K562 (cell line): ENCODE results near the gene RTP5. TPM values are rescaled to one million over a fixed set of nuclear protein-coding genes. Genes with fewer than 3 reads are reported as not detected.

Experiments used
- ARID4B ChIP-seq: sonication (generic); formaldehyde crosslinking; IDR thresholded peaks from 2 replicates; pipeline ENCODE4 v1.8.0; 2022; ENCODE audit warnings: mild to moderate bottlenecking, missing genetic modification reagents
- DACH1 ChIP-seq: fragments of 450-650 bp; IDR thresholded peaks from 2 replicates; pipeline ENCODE4 v1.6.1; 2018; ENCODE audit not compliant: partially characterized antibody
- E2F6 ChIP-seq, 2 experiments: IDR thresholded peaks; 2 replicates each; pipeline ENCODE4 v1.6.1; 2011; ENCODE audit warnings: borderline replicate concordance in 1 of 2, control low read depth in 1 of 2, low read depth in 1 of 2, low read length in 1 of 2, mild to moderate bottlenecking in 1 of 2, mixed read lengths in 1 of 2, moderate library complexity in 1 of 2; ENCODE audit not compliant: insufficient read depth in 1 of 2, insufficient read length in 1 of 2, poor library complexity in 1 of 2, severe bottlenecking in 1 of 2; ENCODE audit errors: extremely low read depth in 1 of 2
- ELK3 ChIP-seq: fragments of 450-650 bp; formaldehyde crosslinking; IDR thresholded peaks from 2 replicates; pipeline ENCODE4 v1.4.0; 2020; ENCODE audit warnings: mild to moderate bottlenecking
- KDM4B ChIP-seq, 2 experiments: fragments of 450-650 bp in 1 of 2; sonication (generic) in 1 of 2; IDR thresholded peaks; 2 replicates each; pipeline ENCODE4 v1.6.1; 2016 to 2017; ENCODE audit warnings: borderline replicate concordance in 2 of 2, antibody characterized with exemption in 1 of 2, low read depth in 1 of 2, mild to moderate bottlenecking in 1 of 2
- PCBP1 ChIP-seq: fragments of 200-400 bp; formaldehyde crosslinking; IDR thresholded peaks from 2 replicates; pipeline ENCODE4 v1.6.1; 2018; ENCODE audit warnings: mild to moderate bottlenecking, low read depth, low read length; ENCODE audit not compliant: poor library complexity, severe bottlenecking
- XRCC3 ChIP-seq: fragments of 450-650 bp; IDR thresholded peaks from 2 replicates; pipeline ENCODE4 v1.6.1; 2017; ENCODE audit warnings: mild to moderate bottlenecking, moderate library complexity
- ZNF263 ChIP-seq: sonication (generic); formaldehyde crosslinking; IDR thresholded peaks from 2 replicates; pipeline ENCODE4 v1.8.0; 2022; ENCODE audit warnings: mild to moderate bottlenecking, missing genetic modification reagents, borderline replicate concordance
- ZNF639 ChIP-seq, 2 experiments: fragments of 200-800 bp in 1 of 2; sonication (Bioruptor generic) in 1 of 2; sonication (generic) in 1 of 2; formaldehyde crosslinking in 1 of 2; IDR thresholded peaks in 1 of 2; conservative IDR thresholded peaks in 1 of 2; 2 replicates each; pipeline versions ENCODE4 v1.5.0 to v1.6.1; 2016 to 2020; ENCODE audit warnings: missing compliant biosample characterization in 1 of 2, missing genetic modification characterization in 1 of 2, missing genetic modification reagents in 1 of 2
- polyA plus RNA-seq, 8 experiments: library from polyadenylated mRNA; depleted of rRNA in 4 of 8; stranded (reverse) in 5 of 8; unstranded in 3 of 8; fragments of >200 nt; fragmentation: Nextera tagmentation in 2 of 8; fragmentation: Illumina TruSeq in 1 of 8; extraction: Ambion mirVana in 2 of 8; extraction: Trizol in 1 of 8; gene quantifications; 2 replicates each; pipeline versions ENCODE4 v1.2.1 to v1.2.3, GENCODE V29; 2011 to 2014; ENCODE audit warnings: inconsistent platforms in 1 of 8, missing spikeins in 1 of 8
- total RNA-seq, 7 experiments: library from RNA; depleted of rRNA in 6 of 7; stranded (reverse); fragments of >200 nt in 6 of 7; fragmentation: Illumina TruSeq in 2 of 7; extraction: Trizol in 2 of 7; gene quantifications; 2 replicates each; pipeline versions ENCODE4 v1.2.1 to v1.2.3, GENCODE V29; 2011 to 2021; ENCODE audit warnings: low replicate concordance in 1 of 7
- TF ChIP-seq, protein P1 (sequence below): sonication (generic); formaldehyde crosslinking; IDR thresholded peaks from 2 replicates; pipeline ENCODE4 v1.8.1; 2023; ENCODE audit warnings: missing genetic modification reagents, mild to moderate bottlenecking, borderline replicate concordance

The RTP5 gene
- total and polyA plus RNA-seq, 9 of the 15 experiments (the other 6 are each of a cell fraction or from before 2014, with no cell fraction given) = not detected

DNA sequence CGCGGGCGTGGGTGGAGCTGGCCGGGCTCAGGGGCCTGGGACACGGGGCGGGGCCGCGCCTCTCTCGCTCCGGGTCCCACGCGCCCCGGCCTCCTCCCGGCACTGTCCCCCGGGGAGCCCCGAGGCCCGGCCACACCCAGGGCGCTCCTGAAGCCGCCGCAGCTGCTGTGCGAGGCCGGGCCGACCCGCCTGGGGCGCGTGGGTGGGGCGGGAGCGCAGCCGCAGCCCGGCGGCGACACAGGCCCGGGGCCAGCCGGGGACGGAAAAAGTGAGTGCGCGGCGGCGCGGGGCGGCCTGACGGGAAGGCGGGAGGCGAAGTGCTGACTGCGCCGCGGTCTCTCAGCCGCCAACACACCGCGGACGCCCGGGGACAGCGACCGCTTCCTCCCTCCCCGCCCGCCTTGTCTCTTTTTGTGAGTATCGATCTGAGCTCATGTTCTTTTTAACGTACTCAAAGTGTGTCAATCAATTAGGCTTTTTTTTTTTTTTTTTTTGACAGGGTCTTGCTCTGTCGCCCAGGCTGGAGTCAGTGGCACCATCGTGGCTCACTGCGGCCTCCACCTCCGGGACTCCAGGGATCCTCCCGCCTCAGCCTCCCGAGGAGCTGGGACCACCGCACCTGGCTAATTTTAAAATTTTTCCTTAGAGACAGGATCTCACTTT lies 25.3 kb upstream of the RTP5 start (continued):
- TF ChIP-seq E2F6 (IDR thresholded peaks at IDR 0.05; ENCODE audit: borderline replicate concordance in 1 of 2, extremely low read depth in 1 of 2, insufficient read depth in 1 of 2, insufficient read length in 1 of 2, low read depth in 1 of 2, low read length in 1 of 2, poor library complexity in 1 of 2, severe bottlenecking in 1 of 2) (peak; percentile 73 to 92), PCBP1 (peak; percentile 23), KDM4B (IDR thresholded peaks at IDR 0.05; ENCODE audit: borderline replicate concordance in 2 of 2, low read depth in 1 of 2) (no peak), DACH1 (no peak), ARID4B (CRISPR knock-in tag) (no peak), ZNF263 (CRISPR knock-in tag) (no peak), ZNF639 (CRISPR knock-in tag; conservative IDR thresholded peaks at IDR 0.05 in 1 of 2, IDR thresholded peaks at IDR 0.05 in 1 of 2) (peak in 1 of 2 experiments; percentile 69; a peak in 1 of 4 replicates), ELK3 (CRISPR knock-in tag) (no peak), XRCC3 (no peak)
- TF ChIP-seq, protein P1, sequence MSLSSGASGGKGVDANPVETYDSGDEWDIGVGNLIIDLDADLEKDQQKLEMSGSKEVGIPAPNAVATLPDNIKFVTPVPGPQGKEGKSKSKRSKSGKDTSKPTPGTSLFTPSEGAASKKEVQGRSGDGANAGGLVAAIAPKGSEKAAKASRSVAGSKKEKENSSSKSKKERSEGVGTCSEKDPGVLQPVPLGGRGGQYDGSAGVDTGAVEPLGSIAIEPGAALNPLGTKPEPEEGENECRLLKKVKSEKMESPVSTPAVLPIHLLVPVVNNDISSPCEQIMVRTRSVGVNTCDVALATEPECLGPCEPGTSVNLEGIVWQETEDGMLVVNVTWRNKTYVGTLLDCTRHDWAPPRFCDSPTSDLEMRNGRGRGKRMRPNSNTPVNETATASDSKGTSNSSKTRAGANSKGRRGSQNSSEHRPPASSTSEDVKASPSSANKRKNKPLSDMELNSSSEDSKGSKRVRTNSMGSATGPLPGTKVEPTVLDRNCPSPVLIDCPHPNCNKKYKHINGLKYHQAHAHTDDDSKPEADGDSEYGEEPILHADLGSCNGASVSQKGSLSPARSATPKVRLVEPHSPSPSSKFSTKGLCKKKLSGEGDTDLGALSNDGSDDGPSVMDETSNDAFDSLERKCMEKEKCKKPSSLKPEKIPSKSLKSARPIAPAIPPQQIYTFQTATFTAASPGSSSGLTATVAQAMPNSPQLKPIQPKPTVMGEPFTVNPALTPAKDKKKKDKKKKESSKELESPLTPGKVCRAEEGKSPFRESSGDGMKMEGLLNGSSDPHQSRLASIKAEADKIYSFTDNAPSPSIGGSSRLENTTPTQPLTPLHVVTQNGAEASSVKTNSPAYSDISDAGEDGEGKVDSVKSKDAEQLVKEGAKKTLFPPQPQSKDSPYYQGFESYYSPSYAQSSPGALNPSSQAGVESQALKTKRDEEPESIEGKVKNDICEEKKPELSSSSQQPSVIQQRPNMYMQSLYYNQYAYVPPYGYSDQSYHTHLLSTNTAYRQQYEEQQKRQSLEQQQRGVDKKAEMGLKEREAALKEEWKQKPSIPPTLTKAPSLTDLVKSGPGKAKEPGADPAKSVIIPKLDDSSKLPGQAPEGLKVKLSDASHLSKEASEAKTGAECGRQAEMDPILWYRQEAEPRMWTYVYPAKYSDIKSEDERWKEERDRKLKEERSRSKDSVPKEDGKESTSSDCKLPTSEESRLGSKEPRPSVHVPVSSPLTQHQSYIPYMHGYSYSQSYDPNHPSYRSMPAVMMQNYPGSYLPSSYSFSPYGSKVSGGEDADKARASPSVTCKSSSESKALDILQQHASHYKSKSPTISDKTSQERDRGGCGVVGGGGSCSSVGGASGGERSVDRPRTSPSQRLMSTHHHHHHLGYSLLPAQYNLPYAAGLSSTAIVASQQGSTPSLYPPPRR (CRISPR knock-in tag) = no peak
